Panc1 (cell line): Measurements from ENCODE around the gene SLC17A2. TPM values are rescaled to one million over a fixed set of nuclear protein-coding genes. Genes with fewer than 3 reads are reported as not detected.

ENCODE experiments used
- ATAC-seq: fragments of 200-7000 bp; cut with Tn5 transposase; 2 replicates; pipeline ENCODE4 v1.9.1; 2020; ENCODE audit warnings: mild to moderate bottlenecking, moderate library complexity
- BruUV-seq: library from RNA; stranded (reverse); fragments of 400-500 nt; replicated peaks from 2 replicates; lab custom pipeline; 2021; lab: Mats Ljungman, UMichigan
- CTCF ChIA-PET: fragments of 300-600 bp; sonication (Branson Sonifier 250); formaldehyde crosslinking; loops from one replicate; lab custom pipeline; 2022; ENCODE audit warnings: antibody characterized with exemption; lab: Charles Lee
- POLR2A ChIA-PET: fragments of 300-600 bp; sonication (Branson Sonifier 250); formaldehyde crosslinking; loops from one replicate; lab custom pipeline; 2022; ENCODE audit warnings: antibody characterized with exemption; lab: Charles Lee
- DNase-seq: peaks from one replicate; pipeline ENCODE4 v3.0.0-alpha.2; 2010; ENCODE audit warnings: low read depth, low spot score
- H3K27ac ChIP-seq: 2 replicates; pipeline ENCODE4 v1.5.1; 2011; ENCODE audit warnings: mild to moderate bottlenecking, low read length, inconsistent platforms
- H3K27me3 ChIP-seq: fragments of 200-500 bp; sonication (Bioruptor generic); 2 replicates; pipeline ENCODE4 v1.6.0; 2014; ENCODE audit warnings: low read length, inconsistent platforms; ENCODE audit not compliant: control insufficient read depth, insufficient read depth
- H3K36me3 ChIP-seq: fragments of 200-500 bp; sonication (Bioruptor generic); 2 replicates; pipeline ENCODE4 v1.5.1; 2014; ENCODE audit warnings: inconsistent platforms, mild to moderate bottlenecking, low read length, moderate library complexity; ENCODE audit not compliant: control insufficient read depth, insufficient read depth
- H3K4me1 ChIP-seq: 2 replicates; pipeline ENCODE4 v1.5.1; 2011; ENCODE audit warnings: inconsistent platforms, mild to moderate bottlenecking, low read length, moderate library complexity; ENCODE audit not compliant: control insufficient read depth, insufficient read depth
- H3K4me3 ChIP-seq, 2 experiments: 2 replicates each; pipeline ENCODE4 v1.5.1; 2011 to 2012; ENCODE audit warnings: low read depth in 2 of 2, low read length in 2 of 2, mild to moderate bottlenecking in 2 of 2, inconsistent platforms in 1 of 2, moderate library complexity in 1 of 2
- H3K9me3 ChIP-seq: fragments of 200-500 bp; sonication (Bioruptor generic); 2 replicates; pipeline ENCODE4 v1.5.1; 2014; ENCODE audit warnings: low read depth, mild to moderate bottlenecking, inconsistent platforms, low read length, moderate library complexity; ENCODE audit not compliant: control insufficient read depth, insufficient read depth
- POLR2AphosphoS5 ChIP-seq: IDR thresholded peaks from 2 replicates; pipeline ENCODE4 v1.6.1; 2012; ENCODE audit warnings: mild to moderate bottlenecking, low read depth, low read length, moderate library complexity
- SIN3A ChIP-seq: IDR thresholded peaks from 2 replicates; pipeline ENCODE4 v1.6.1; 2012; ENCODE audit warnings: low read depth, mild to moderate bottlenecking, low read length, moderate library complexity, borderline replicate concordance; ENCODE audit not compliant: insufficient read depth
- TCF7L2 ChIP-seq: IDR thresholded peaks from 2 replicates; pipeline ENCODE4 v1.6.1; 2011; ENCODE audit warnings: mild to moderate bottlenecking, low read depth, low read length, inconsistent platforms
- in situ Hi-C: cut with HindIII; loops from 2 replicates; pipeline ENCODE4 v1.10.0; 2016; ENCODE audit warnings: low sequenced_read_pairs, low pct_unique_long_range_greater_than_20kb
- intact Hi-C: fragments of 100-400 bp; cut with micrococcal nuclease; formaldehyde crosslinking; loops from one replicate; pipeline ENCODE4 v1.10.0; 2022; ENCODE audit not compliant: unreplicated experiment
- total RNA-seq: library from RNA; stranded (reverse); gene quantifications from one replicate; pipeline ENCODE4 v1.2.1, GENCODE V29; 2021; ENCODE audit not compliant: unreplicated experiment
- TF ChIP-seq, protein P1 (sequence below), 2 experiments: IDR thresholded peaks; 2 replicates each; pipeline ENCODE4 v1.6.1; 2011 to 2012; ENCODE audit warnings: low read depth in 2 of 2, control low read depth in 1 of 2, low read length in 1 of 2, mild to moderate bottlenecking in 1 of 2, moderate library complexity in 1 of 2; ENCODE audit not compliant: insufficient read depth in 1 of 2
- TF ChIP-seq, protein P2 (sequence below): fragments of 450-650 bp; IDR thresholded peaks from 2 replicates; pipeline ENCODE4 v1.5.1; 2017; ENCODE audit warnings: mild to moderate bottlenecking

SLC17A2 gene
- total RNA-seq, 1 experiment from 2014 or later, result not detected

- in situ Hi-C loops, result no loop called here
- Histone ChIP-seq H3K36me3 (no peaks in the 10 kb centered on the region; the same call in none of the 2 replicates), H3K4me1 (peaks cover 12% of the 10 kb centered on the region; the same call in 1 of the 2 replicates), H3K27me3 (no peaks in the 10 kb centered on the region), H3K4me3 (no peak overlapping the region), H3K27ac (no peak overlapping the region), H3K9me3 (no peaks in the 10 kb centered on the region)
- no peak for TF ChIP-seq SIN3A
- TF ChIP-seq, protein P1, sequence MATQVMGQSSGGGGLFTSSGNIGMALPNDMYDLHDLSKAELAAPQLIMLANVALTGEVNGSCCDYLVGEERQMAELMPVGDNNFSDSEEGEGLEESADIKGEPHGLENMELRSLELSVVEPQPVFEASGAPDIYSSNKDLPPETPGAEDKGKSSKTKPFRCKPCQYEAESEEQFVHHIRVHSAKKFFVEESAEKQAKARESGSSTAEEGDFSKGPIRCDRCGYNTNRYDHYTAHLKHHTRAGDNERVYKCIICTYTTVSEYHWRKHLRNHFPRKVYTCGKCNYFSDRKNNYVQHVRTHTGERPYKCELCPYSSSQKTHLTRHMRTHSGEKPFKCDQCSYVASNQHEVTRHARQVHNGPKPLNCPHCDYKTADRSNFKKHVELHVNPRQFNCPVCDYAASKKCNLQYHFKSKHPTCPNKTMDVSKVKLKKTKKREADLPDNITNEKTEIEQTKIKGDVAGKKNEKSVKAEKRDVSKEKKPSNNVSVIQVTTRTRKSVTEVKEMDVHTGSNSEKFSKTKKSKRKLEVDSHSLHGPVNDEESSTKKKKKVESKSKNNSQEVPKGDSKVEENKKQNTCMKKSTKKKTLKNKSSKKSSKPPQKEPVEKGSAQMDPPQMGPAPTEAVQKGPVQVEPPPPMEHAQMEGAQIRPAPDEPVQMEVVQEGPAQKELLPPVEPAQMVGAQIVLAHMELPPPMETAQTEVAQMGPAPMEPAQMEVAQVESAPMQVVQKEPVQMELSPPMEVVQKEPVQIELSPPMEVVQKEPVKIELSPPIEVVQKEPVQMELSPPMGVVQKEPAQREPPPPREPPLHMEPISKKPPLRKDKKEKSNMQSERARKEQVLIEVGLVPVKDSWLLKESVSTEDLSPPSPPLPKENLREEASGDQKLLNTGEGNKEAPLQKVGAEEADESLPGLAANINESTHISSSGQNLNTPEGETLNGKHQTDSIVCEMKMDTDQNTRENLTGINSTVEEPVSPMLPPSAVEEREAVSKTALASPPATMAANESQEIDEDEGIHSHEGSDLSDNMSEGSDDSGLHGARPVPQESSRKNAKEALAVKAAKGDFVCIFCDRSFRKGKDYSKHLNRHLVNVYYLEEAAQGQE (IDR thresholded peaks at IDR 0.05; ENCODE audit: insufficient read depth in 1 of 2, low read depth in 2 of 2, low read length in 1 of 2), result no peak
- TF ChIP-seq POLR2AphosphoS5, result no peak
- TF ChIP-seq TCF7L2, result no peak
- TF ChIP-seq, protein P2, sequence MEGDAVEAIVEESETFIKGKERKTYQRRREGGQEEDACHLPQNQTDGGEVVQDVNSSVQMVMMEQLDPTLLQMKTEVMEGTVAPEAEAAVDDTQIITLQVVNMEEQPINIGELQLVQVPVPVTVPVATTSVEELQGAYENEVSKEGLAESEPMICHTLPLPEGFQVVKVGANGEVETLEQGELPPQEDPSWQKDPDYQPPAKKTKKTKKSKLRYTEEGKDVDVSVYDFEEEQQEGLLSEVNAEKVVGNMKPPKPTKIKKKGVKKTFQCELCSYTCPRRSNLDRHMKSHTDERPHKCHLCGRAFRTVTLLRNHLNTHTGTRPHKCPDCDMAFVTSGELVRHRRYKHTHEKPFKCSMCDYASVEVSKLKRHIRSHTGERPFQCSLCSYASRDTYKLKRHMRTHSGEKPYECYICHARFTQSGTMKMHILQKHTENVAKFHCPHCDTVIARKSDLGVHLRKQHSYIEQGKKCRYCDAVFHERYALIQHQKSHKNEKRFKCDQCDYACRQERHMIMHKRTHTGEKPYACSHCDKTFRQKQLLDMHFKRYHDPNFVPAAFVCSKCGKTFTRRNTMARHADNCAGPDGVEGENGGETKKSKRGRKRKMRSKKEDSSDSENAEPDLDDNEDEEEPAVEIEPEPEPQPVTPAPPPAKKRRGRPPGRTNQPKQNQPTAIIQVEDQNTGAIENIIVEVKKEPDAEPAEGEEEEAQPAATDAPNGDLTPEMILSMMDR, result no peak
- DNase-seq (no peak), ATAC-seq (no peak)
- no TSS peak for BruUV-seq
- POLR2A ChIA-PET, result interaction anchor here (0.5 kb wide), 1 partner anchor 116 kb away, joined by 3 read pairs; no protein-coding TSS in a partner anchor
- CTCF ChIA-PET, result no interaction called here
- intact Hi-C loops, result no loop called here
These were observed 34.6 kb upstream of the SLC17A2 start for GRCh38 chr6:25965058-25965457.

DNA sequence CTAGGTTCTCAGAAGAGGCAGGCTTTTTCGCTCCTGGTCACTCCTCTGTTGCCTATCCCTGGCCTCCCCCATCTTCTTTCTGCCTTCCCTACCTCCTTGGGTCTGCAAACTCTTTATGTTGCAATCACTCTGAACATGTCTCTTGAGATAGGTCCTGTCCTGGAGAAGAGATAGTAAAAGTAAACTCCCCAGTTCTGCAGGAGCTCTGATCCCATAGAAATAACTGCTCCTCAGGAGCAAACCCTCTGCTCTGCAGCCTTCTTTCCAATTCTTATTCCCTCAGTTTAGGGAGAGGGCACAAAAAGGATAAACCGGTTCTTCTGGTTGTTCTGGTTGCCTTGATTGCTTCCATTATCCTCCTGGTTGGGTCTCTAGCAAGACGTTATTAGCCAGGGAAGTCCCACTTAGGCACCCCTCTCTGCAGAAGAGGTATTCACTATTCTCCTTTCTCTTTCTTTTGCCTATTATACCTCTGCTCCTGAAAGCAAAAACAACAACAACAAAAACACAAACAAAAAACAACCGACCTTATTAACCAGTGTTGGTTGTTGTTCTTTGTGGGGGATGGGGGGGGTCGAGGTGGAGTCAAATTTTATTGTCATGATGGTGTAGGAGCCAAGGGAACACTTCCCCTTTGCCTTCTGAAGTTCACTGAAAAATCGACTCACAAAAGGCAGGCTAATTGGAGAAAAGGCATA, 33.1 kb upstream of the SLC17A2 start:
- no TSS peak for BruUV-seq
- POLR2A ChIA-PET, result no interaction called here
- DNase-seq, result no peak
- Histone ChIP-seq H3K4me3 (peak overlapping the region; percentile 35 to 63), H3K4me1 (peaks cover 12% of the 10 kb centered on the region; the same call in 1 of the 2 replicates), H3K9me3 (no peaks in the 10 kb centered on the region), H3K27ac (peak overlapping the region; percentile 44; the same call in 1 of the 2 replicates), H3K27me3 (no peaks in the 10 kb centered on the region), H3K36me3 (no peaks in the 10 kb centered on the region; the same call in none of the 2 replicates)
- in situ Hi-C loops (no loop called here), intact Hi-C loops (no loop called here)
- TF ChIP-seq, protein P1 (IDR thresholded peaks at IDR 0.05; ENCODE audit: insufficient read depth in 1 of 2, low read depth in 2 of 2, low read length in 1 of 2), result no peak
- TF ChIP-seq SIN3A (no peak), TCF7L2 (no peak), POLR2AphosphoS5 (no peak)
- TF ChIP-seq, protein P2, result no peak
- CTCF ChIA-PET, result interaction anchor here (1.3 kb wide), 1 partner anchor 246 kb away, joined by 3 read pairs; no protein-coding TSS in a partner anchor
- peak; percentile 36; the same call in 1 of the 2 replicates for ATAC-seq
